OCI-LY7 (cell line): ENCODE results near the gene RPS6KA2.

Source experiments
- EZH2phosphoT487 ChIP-seq: fragments of 200-600 bp; sonication (generic); IDR thresholded peaks from 2 replicates; pipeline ENCODE4 v1.6.1; 2018; ENCODE audit warnings: low read depth, borderline replicate concordance, mild to moderate bottlenecking, mixed run types, antibody characterized with exemption, low read length, moderate library complexity, mixed read lengths
- TF ChIP-seq, protein P1 (sequence below): fragments of 200-600 bp; sonication (generic); conservative IDR thresholded peaks from 2 replicates; pipeline ENCODE4 v1.5.1; 2014; ENCODE audit warnings: mild to moderate bottlenecking, antibody characterized with exemption, low read length, moderate library complexity, mixed read lengths

GRCh38 chr6:166591961-166592520 lies 35.0 kb downstream of the RPS6KA2 start:
- TF ChIP-seq, protein P1, sequence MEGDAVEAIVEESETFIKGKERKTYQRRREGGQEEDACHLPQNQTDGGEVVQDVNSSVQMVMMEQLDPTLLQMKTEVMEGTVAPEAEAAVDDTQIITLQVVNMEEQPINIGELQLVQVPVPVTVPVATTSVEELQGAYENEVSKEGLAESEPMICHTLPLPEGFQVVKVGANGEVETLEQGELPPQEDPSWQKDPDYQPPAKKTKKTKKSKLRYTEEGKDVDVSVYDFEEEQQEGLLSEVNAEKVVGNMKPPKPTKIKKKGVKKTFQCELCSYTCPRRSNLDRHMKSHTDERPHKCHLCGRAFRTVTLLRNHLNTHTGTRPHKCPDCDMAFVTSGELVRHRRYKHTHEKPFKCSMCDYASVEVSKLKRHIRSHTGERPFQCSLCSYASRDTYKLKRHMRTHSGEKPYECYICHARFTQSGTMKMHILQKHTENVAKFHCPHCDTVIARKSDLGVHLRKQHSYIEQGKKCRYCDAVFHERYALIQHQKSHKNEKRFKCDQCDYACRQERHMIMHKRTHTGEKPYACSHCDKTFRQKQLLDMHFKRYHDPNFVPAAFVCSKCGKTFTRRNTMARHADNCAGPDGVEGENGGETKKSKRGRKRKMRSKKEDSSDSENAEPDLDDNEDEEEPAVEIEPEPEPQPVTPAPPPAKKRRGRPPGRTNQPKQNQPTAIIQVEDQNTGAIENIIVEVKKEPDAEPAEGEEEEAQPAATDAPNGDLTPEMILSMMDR = no peak
- TF ChIP-seq EZH2phosphoT487 = no peak
